Suprapubic skin (tissue), 4 donors: ENCODE results near the gene MFSD2A.

Experiments
- EP300 ChIP-seq: sonication (generic); formaldehyde crosslinking; IDR thresholded peaks from one replicate; pipeline ENCODE4 v1.6.1; 2017; ENCODE audit warnings: antibody characterized with exemption
- POLR2A ChIP-seq, 2 donors: fragments of 450-650 bp; IDR thresholded peaks; one replicate each; pipeline ENCODE4 v1.6.1; 2017; ENCODE audit warnings: antibody characterized with exemption in 2 of 2, mild to moderate bottlenecking in 2 of 2, moderate library complexity in 2 of 2
- POLR2AphosphoS5 ChIP-seq, 3 donors: sonication (generic); formaldehyde crosslinking; IDR thresholded peaks; one replicate each; pipeline ENCODE4 v1.6.1; 2017; ENCODE audit warnings: antibody characterized with exemption in 3 of 3
- TF ChIP-seq, protein P1 (sequence below), 2 donors: fragments of 200-600 bp in 1 of 2; fragments of 450-650 bp in 1 of 2; sonication (generic) in 1 of 2; IDR thresholded peaks; one replicate each; pipeline ENCODE4 v1.5.1; 2016 to 2019; ENCODE audit warnings: antibody characterized with exemption in 2 of 2, mild to moderate bottlenecking in 1 of 2, moderate library complexity in 1 of 2

DNA sequence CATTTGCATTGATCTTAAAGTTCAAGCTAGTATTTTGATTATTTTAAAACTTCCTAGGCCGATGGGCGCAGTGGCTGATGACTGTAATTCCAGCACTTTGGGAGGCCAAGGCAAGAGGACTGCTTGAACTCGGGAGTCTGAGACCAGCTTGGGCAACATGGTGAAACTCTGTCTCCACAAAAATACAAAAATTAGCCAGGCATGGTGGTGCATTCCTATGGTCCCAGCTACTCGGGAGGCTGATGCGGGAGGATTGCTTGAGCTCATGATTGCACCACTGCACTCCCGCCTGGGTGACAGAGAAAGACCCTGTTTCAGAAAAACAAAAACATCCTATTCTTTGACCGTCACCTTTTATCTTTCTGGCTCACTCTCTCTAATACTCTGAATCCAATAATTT is 30.0 kb downstream of the MFSD2A start:
- TF ChIP-seq, protein P1, sequence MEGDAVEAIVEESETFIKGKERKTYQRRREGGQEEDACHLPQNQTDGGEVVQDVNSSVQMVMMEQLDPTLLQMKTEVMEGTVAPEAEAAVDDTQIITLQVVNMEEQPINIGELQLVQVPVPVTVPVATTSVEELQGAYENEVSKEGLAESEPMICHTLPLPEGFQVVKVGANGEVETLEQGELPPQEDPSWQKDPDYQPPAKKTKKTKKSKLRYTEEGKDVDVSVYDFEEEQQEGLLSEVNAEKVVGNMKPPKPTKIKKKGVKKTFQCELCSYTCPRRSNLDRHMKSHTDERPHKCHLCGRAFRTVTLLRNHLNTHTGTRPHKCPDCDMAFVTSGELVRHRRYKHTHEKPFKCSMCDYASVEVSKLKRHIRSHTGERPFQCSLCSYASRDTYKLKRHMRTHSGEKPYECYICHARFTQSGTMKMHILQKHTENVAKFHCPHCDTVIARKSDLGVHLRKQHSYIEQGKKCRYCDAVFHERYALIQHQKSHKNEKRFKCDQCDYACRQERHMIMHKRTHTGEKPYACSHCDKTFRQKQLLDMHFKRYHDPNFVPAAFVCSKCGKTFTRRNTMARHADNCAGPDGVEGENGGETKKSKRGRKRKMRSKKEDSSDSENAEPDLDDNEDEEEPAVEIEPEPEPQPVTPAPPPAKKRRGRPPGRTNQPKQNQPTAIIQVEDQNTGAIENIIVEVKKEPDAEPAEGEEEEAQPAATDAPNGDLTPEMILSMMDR (IDR thresholded peaks at IDR 0.05): no peak
- TF ChIP-seq POLR2AphosphoS5 (IDR thresholded peaks at IDR 0.05) (no peak), EP300 (no peak), POLR2A (IDR thresholded peaks at IDR 0.05) (no peak)
